Testis (tissue), 3 donors: ENCODE data around the gene OR5B12. TPM values are rescaled to one million over a fixed set of nuclear protein-coding genes. Genes with fewer than 3 reads are reported as not detected.

Experiments
- DNase-seq: peaks from one replicate; pipeline ENCODE4 v3.0.0-alpha.2; 2019
- H3K27ac ChIP-seq, 2 donors: fragments of 200-600 bp; sonication (generic); one replicate each; pipeline ENCODE4 v1.5.1; 2019
- H3K27me3 ChIP-seq: fragments of 200-600 bp; sonication (generic); one replicate; pipeline ENCODE4 v1.5.1; 2019
- H3K36me3 ChIP-seq: fragments of 200-600 bp; sonication (generic); one replicate; pipeline ENCODE4 v1.5.1; 2017; ENCODE audit warnings: low read depth; ENCODE audit errors: missing control alignments
- H3K4me1 ChIP-seq: fragments of 200-600 bp; sonication (generic); one replicate; pipeline ENCODE4 v1.5.1; 2019
- H3K4me3 ChIP-seq, 2 donors: fragments of 200-600 bp; sonication (generic); one replicate each; pipeline ENCODE4 v1.5.1; 2017 to 2019
- H3K9me3 ChIP-seq: fragments of 200-600 bp; sonication (generic); one replicate; pipeline ENCODE4 v1.5.1; 2017
- POLR2A ChIP-seq: fragments of 450-650 bp; IDR thresholded peaks from one replicate; pipeline ENCODE4 v1.6.1; 2017; ENCODE audit warnings: antibody characterized with exemption, mild to moderate bottlenecking, moderate library complexity
- WGBS, 2 donors: methylation state at CpG; one replicate each; pipeline ENCODE4 v1.1.5; 2018; 5-methylcytosine and 5-hydroxymethylcytosine counted together
- intact Hi-C: fragments of 100-400 bp; cut with DNase I; formaldehyde crosslinking; loops from one replicate; pipeline ENCODE4 v1.15.1; 2023; ENCODE audit warnings: low total_unique reads
- polyA plus RNA-seq: library from polyadenylated mRNA; stranded (reverse); fragments of 350-450 nt; fragmentation: Illumina TruSeq; extraction: RNeasy Lipid Tissue Mini Kit (QIAGEN cat#74804); gene quantifications from one replicate; pipeline ENCODE4 v1.2.3, GENCODE V29; 2014; ENCODE audit warnings: low read depth, low replicate concordance; ENCODE audit not compliant: insufficient read depth
- total RNA-seq, 2 donors: library from RNA; depleted of rRNA; stranded (reverse); fragments of >200 nt; gene quantifications; one replicate each; pipeline ENCODE4 v1.2.3, GENCODE V29; 2016
- TF ChIP-seq, protein P1 (sequence below), 3 experiments: fragments of 450-650 bp in 2 of 3; fragments of 200-600 bp in 1 of 3; sonication (generic) in 1 of 3; IDR thresholded peaks; one replicate each; pipeline ENCODE4 v1.5.1; 2016 to 2019; ENCODE audit warnings: antibody characterized with exemption in 3 of 3, mild to moderate bottlenecking in 2 of 3, moderate library complexity in 1 of 3

The OR5B12 gene
- total and polyA plus RNA-seq, 3 donors from 2014 or later, result 0.71 TPM; not detected in 2

DNA sequence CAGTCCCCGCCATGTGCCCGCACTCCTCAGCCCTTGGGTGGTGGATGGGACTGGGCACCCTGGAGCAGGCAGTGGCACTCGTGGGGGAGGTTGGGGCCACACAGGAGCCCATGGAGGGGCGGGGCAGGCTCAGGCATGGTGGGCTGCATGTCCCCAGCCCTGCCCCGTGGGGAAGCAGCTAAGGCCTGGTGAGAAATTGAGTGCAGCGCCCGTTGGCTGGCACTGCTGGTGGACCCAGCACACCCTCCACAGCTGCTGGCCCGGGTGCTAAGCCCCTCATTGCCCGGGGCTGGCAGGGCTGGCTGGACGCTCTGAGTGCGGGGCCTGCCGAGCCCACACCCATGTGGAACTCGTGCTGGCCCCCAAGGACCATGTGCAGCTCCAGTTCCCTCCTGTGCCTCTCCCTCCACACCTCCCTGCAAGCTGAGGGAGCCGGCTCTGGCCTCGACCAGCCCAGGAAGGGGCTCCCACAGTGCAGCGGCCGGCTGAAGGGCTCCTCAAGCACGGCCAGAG is 51.4 kb downstream of the OR5B12 start:
- no peak for DNase-seq
- no peaks in the 10 kb centered on the region for H3K4me1 ChIP-seq
- H3K36me3 ChIP-seq, result no peaks in the 10 kb centered on the region
- H3K9me3 ChIP-seq, result no peaks in the 10 kb centered on the region
- H3K4me3 ChIP-seq, result no peak overlapping the region
- 84% methylated on average over 18 of the region's 18 CpGs; no CpG with 5 or more reads in 1 of the 2 donors for WGBS, 2 donors
- intact Hi-C loops, result no loop called here
- no peak overlapping the region for H3K27ac ChIP-seq
- no peak for TF ChIP-seq POLR2A
- TF ChIP-seq, protein P1, sequence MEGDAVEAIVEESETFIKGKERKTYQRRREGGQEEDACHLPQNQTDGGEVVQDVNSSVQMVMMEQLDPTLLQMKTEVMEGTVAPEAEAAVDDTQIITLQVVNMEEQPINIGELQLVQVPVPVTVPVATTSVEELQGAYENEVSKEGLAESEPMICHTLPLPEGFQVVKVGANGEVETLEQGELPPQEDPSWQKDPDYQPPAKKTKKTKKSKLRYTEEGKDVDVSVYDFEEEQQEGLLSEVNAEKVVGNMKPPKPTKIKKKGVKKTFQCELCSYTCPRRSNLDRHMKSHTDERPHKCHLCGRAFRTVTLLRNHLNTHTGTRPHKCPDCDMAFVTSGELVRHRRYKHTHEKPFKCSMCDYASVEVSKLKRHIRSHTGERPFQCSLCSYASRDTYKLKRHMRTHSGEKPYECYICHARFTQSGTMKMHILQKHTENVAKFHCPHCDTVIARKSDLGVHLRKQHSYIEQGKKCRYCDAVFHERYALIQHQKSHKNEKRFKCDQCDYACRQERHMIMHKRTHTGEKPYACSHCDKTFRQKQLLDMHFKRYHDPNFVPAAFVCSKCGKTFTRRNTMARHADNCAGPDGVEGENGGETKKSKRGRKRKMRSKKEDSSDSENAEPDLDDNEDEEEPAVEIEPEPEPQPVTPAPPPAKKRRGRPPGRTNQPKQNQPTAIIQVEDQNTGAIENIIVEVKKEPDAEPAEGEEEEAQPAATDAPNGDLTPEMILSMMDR (IDR thresholded peaks at IDR 0.05), result no peak
- H3K27me3 ChIP-seq, result no peaks in the 10 kb centered on the region

Other genes starting within 250 kb of the OR5B12 start
- not detected for gene OR1S2, start 238.1 kb downstream of the OR5B12 start, total RNA-seq
- not detected for gene OR1S2, start 238.1 kb downstream of the OR5B12 start, polyA plus RNA-seq
- not detected for gene OR1S1, start 229.5 kb downstream of the OR5B12 start, total RNA-seq
- gene OR1S1, start 229.5 kb downstream of the OR5B12 start, polyA plus RNA-seq, result not detected
- not detected for gene OR10Q1, start 213.3 kb downstream of the OR5B12 start, total RNA-seq
- not detected for gene OR10Q1, start 213.3 kb downstream of the OR5B12 start, polyA plus RNA-seq
- not detected for gene OR10W1, start 174.0 kb downstream of the OR5B12 start, total RNA-seq
- gene OR10W1, start 174.0 kb downstream of the OR5B12 start, polyA plus RNA-seq, result not detected
- gene OR5B17, start 83.2 kb downstream of the OR5B12 start, total RNA-seq, result not detected
- gene OR5B17, start 83.2 kb downstream of the OR5B12 start, polyA plus RNA-seq, result not detected
- gene OR5B3, start 35.4 kb downstream of the OR5B12 start, total RNA-seq, result not detected
- not detected for gene OR5B3, start 35.4 kb downstream of the OR5B12 start, polyA plus RNA-seq
- gene OR5B2, start 14.1 kb downstream of the OR5B12 start, total RNA-seq, result under 1 TPM; 0.47 to 0.62 TPM
- not detected for gene OR5B2, start 14.1 kb downstream of the OR5B12 start, polyA plus RNA-seq
- under 1 TPM; 0.62 to 0.71 TPM for gene OR5B21, start 65.9 kb upstream of the OR5B12 start, total RNA-seq
- not detected for gene OR5B21, start 65.9 kb upstream of the OR5B12 start, polyA plus RNA-seq
- gene LPXN, start 133.6 kb upstream of the OR5B12 start, total RNA-seq, result 10 to 100 TPM; 15.8 to 17.3 TPM
- 14.5 TPM for gene LPXN, start 133.6 kb upstream of the OR5B12 start, polyA plus RNA-seq
- 100 to 1,000 TPM in 1 of 2 donors, 10 to 100 TPM in 1; 99.0 to 126 TPM for gene ZFP91, start 136.8 kb upstream of the OR5B12 start, total RNA-seq
- 215 TPM for gene ZFP91, start 136.8 kb upstream of the OR5B12 start, polyA plus RNA-seq
- 1 to 10 TPM; 1.3 to 1.6 TPM for gene CNTF, start 180.4 kb upstream of the OR5B12 start, total RNA-seq
- gene CNTF, start 180.4 kb upstream of the OR5B12 start, polyA plus RNA-seq, result 1.0 TPM